NCI-H526 treated with DMSO at 0.1 percent for 48 hours (cell line): ENCODE measurements around the gene ELF3.
"Not testable (repeated sequence)": the region's sequence is repeated elsewhere in the genome, so short reads cannot be mapped to it uniquely, and the experiment has no call there.

ENCODE experiments used
- DNase-seq: peaks from one replicate; lab custom pipeline; 2025; lab: John Stamatoyannopoulos, UW

Gene ELF3

GRCh38 chr1:202034683-202035462 lies 24.5 kb downstream of the ELF3 start:
- peak; percentile 78 for DNase-seq

- no peak for DNase-seq
Observed at GRCh38 chr1:202036595-202037387, 26.4 kb downstream of the ELF3 start.

GRCh38 chr1:202037706-202038296 lies 27.4 kb downstream of the ELF3 start:
- no peak for DNase-seq

- DNase-seq, result no peak
Observed at GRCh38 chr1:202038688-202039346, 28.4 kb downstream of the ELF3 start.

GRCh38 chr1:202045705-202046104 lies 35.3 kb downstream of the ELF3 start:
- DNase-seq, result no peak

GRCh38 chr1:202046227-202046626 lies 35.8 kb downstream of the ELF3 start:
- DNase-seq, result peak; percentile 57

GRCh38 chr1:202046748-202047708 lies 36.6 kb downstream of the ELF3 start:
- no peak for DNase-seq

- DNase-seq, result no peak
Observed at GRCh38 chr1:202047977-202048376, 37.6 kb downstream of the ELF3 start.

- no peak for DNase-seq
Observed at GRCh38 chr1:202049129-202049528, 38.7 kb downstream of the ELF3 start.

GRCh38 chr1:202054094-202054493 lies 43.7 kb downstream of the ELF3 start:
- no peak for DNase-seq

GRCh38 chr1:202054673-202055072 lies 44.3 kb downstream of the ELF3 start:
- not testable (repeated sequence) for DNase-seq

GRCh38 chr1:202056644-202057334 lies 46.4 kb downstream of the ELF3 start:
- peak; percentile 74 for DNase-seq

- DNase-seq, result not testable (repeated sequence)
Observed at GRCh38 chr1:202057335-202057704, 46.9 kb downstream of the ELF3 start.

- DNase-seq, result peak; percentile 37
Observed at GRCh38 chr1:202058001-202058908, 47.9 kb downstream of the ELF3 start.

GRCh38 chr1:202061055-202061454 lies 50.7 kb downstream of the ELF3 start:
- no peak for DNase-seq

GRCh38 chr1:202061787-202062186 lies 51.4 kb downstream of the ELF3 start:
- DNase-seq, result not testable (repeated sequence)

GRCh38 chr1:202062636-202063035 lies 52.2 kb downstream of the ELF3 start:
- not testable (repeated sequence) for DNase-seq

GRCh38 chr1:202063093-202063492 lies 52.7 kb downstream of the ELF3 start:
- DNase-seq, result no peak

GRCh38 chr1:202064889-202065312 lies 54.5 kb downstream of the ELF3 start:
- DNase-seq, result not testable (repeated sequence)
